Skin of body (tissue), 2 donors: ENCODE measurements around the gene PPP1R27. TPM values are rescaled to one million over a fixed set of nuclear protein-coding genes. Genes with fewer than 3 reads are reported as not detected.
A peak's percentile ranks its signal among the peaks of the same experiment; 100 is the strongest.

ENCODE experiments used
- DNase-seq: peaks from one replicate; lab custom pipeline; 2025; lab: John Stamatoyannopoulos, UW
- total RNA-seq: library from RNA; depleted of rRNA; stranded (reverse); fragments of >200 nt; gene quantifications from one replicate; pipeline ENCODE4 v1.2.3, GENCODE V29; 2014

PPP1R27 gene
- 10.0 TPM for total RNA-seq

- DNase-seq: no peak
Measured at GRCh38 chr17:81834831-81835267, at the start of gene PPP1R27. PPP1R27 (minus strand) TSS chr17:81835050; CDS start chr17:81834953, 97 bp downstream.

GRCh38 chr17:81884520-81884919 is 49.7 kb upstream of the PPP1R27 start:
- DNase-seq: no peak

- no peak for DNase-seq
Measured at GRCh38 chr17:81879121-81879520, 44.3 kb upstream of the PPP1R27 start.

GRCh38 chr17:81878294-81878693 is 43.4 kb upstream of the PPP1R27 start:
- no peak for DNase-seq

GRCh38 chr17:81877569-81877968 is 42.7 kb upstream of the PPP1R27 start:
- DNase-seq: no peak

- peak; percentile 77 for DNase-seq
Measured at GRCh38 chr17:81871387-81872230, 36.8 kb upstream of the PPP1R27 start.

GRCh38 chr17:81870981-81871386 is 36.1 kb upstream of the PPP1R27 start, which contains the start of gene ARHGDIA:
ARHGDIA (minus strand) TSS chr17:81871337; CDS start chr17:81869930, 1,407 bp downstream.
- no peak for DNase-seq

GRCh38 chr17:81870131-81870980 is 35.5 kb upstream of the PPP1R27 start:
- no peak for DNase-seq

- no peak for DNase-seq
Measured at GRCh38 chr17:81869221-81870130, 34.6 kb upstream of the PPP1R27 start.

- no peak for DNase-seq
Measured at GRCh38 chr17:81868674-81869220, 33.9 kb upstream of the PPP1R27 start.

GRCh38 chr17:81867991-81868673 is 33.3 kb upstream of the PPP1R27 start:
- no peak for DNase-seq

- no peak for DNase-seq
Measured at GRCh38 chr17:81867170-81867990, 32.5 kb upstream of the PPP1R27 start.

GRCh38 chr17:81866440-81867169 is 31.8 kb upstream of the PPP1R27 start:
- DNase-seq: no peak

- no peak for DNase-seq
Measured at GRCh38 chr17:81865733-81866439, 31.0 kb upstream of the PPP1R27 start.

- no peak for DNase-seq
Measured at GRCh38 chr17:81865358-81865732, 30.5 kb upstream of the PPP1R27 start.

- DNase-seq: no peak
Measured at GRCh38 chr17:81863833-81864768, 29.3 kb upstream of the PPP1R27 start.

- DNase-seq: no peak
Measured at GRCh38 chr17:81863123-81863675, 28.3 kb upstream of the PPP1R27 start.
